ENCODE results near the gene UFSP2. TPM values are rescaled to one million over a fixed set of nuclear protein-coding genes. Genes with fewer than 3 reads are reported as not detected.

The UFSP2 gene
- total RNA-seq, 1 experiment from 2014 or later = 29.6 TPM

DNA sequence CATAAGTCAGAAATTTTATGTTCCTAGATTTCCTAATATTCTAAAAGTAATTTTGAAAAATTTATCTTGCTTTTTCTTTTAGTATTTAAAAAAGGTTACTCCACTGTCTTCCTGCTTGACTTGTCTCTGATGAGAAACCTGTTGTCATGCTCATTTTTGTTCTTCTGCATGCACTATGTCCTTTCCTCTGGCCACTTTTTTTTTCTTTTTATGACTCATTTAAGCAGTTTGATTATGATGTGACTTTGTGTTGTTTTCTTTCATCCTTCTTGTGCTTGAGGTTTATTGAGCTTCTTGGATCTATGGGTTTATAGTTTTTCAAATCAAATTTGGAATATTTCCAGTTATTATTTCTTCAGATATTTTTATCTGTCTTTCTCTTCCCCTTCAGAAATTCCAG is 12.0 kb upstream of the UFSP2 start:
- in situ Hi-C loops (cut with HindIII; ENCODE audit: low pct_unique_long_range_greater_than_20kb, low sequenced_read_pairs) = no loop called here
- DNase-seq (ENCODE audit: low read depth) = no peak

DNA sequence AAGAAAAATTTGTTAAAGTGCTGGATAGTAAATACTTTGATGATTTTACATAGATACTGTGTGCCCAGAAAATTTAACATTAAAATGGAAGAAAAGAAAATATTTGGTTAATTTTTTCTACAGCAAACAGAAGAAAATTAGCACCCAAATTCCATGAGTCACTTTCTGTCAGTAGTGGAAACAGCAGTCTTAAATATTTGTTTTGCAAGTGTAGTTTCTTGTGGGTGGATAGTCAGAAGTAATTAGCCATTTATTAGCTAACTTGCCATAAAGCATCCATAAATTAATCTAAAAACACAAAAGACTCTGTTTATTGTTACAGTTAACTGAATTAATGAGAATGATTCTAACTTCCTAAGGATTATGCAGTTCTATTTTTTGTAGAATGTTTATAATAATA is 9.7 kb upstream of the UFSP2 start:
- DNase-seq (ENCODE audit: low read depth) = no peak
- in situ Hi-C loops (cut with HindIII; ENCODE audit: low pct_unique_long_range_greater_than_20kb, low sequenced_read_pairs) = no loop called here

DNA sequence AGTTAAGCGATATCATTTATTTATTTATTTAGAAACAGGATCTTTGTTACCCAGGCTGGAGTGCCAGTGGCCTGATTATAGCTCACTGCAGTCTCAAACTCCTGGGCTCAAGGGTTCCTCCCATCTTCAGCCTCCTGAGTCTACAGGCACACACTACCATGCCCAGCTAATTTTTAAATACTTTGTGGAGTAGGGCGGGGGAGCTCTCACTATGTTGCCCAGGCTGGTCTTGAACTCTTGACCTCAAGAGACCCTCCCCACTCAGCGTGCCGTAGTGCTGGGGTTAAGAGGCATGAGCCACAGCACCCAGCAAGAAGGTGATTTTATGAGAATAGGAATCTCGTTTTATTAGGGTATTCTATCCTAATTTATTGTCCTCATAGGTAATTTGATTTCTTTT is 3.9 kb upstream of the UFSP2 start:
- in situ Hi-C loops (cut with HindIII; ENCODE audit: low pct_unique_long_range_greater_than_20kb, low sequenced_read_pairs) = no loop called here
- no peak for DNase-seq (ENCODE audit: low read depth)

- peak; percentile 2 for DNase-seq (ENCODE audit: low read depth)
- in situ Hi-C loops (cut with HindIII; ENCODE audit: low pct_unique_long_range_greater_than_20kb, low sequenced_read_pairs) = no loop called here
Measured at GRCh38 chr4:185426960-185427688, 1.4 kb upstream of the UFSP2 start.

DNA sequence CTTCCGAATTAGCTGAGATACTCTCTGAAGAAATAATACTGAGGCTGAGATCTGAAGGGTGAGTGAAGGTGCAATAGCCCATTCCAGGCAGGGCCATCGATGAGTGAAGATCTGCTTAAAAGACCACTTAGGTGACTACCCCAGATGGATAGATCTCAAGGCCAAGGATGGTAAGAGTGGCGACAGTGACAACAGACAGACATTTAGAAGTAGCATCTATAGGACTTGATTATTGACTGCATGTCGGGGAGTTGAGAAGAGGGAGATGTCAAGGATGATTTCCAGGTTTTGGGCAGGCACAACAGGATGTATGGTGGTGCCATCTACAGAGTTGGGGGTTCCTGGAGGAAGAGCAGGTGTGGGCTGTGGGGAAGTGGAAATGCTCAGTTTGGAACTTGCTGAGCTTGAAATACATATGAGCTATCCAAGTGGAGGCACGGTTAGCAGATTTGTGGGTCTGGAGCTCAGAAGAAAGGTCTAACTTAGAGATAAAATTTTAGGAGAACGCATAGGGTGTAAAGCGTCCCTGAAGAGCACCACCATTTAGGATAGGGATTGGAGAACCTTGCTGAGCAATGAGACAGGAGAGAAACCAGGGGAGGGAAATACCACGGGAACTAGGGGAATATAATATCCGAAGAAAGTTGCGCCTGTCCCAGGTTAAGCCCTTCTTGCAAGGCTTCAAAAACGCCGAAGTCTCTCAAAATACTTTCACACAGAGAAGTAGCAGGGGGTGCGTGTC is 688 bp downstream of the UFSP2 start:
- DNase-seq (ENCODE audit: low read depth) = no peak
- in situ Hi-C loops (cut with HindIII; ENCODE audit: low pct_unique_long_range_greater_than_20kb, low sequenced_read_pairs) = no loop called here

DNA sequence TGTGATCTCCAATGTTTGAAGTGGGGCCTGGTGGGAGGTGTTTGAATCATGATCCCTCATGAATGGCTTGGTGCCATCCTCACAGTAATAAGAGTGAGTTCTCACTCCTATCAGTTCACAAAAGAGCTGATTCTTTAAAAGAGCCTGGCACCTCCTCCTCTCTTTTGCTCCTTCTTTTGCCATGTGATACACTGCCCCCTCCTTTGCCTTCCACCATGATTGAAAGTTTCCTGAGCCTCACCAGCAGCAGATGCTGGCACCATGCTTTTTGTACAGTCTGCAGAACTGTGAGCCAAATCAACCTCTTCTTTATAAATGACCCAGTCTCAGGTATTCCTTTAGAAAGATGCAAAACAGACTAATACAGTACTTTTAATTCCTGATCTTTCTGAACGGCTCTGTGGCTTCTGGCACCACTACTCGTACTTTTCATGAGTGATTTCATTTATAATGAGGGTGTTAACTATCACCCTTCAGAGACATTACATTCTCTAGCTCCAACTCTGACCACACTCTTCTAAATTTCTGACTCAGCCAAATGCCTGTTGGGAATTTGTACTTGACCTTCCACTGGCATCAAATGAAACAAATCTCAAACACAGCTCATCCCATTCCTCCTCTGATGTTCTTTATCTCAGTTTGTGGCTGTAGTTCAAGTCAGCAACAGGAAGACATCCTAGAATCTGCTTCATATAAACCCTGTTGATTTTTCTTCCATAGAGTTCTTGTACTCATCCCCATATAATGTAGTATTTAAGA is 4.2 kb downstream of the UFSP2 start:
- no peak for DNase-seq (ENCODE audit: low read depth)
- in situ Hi-C loops (cut with HindIII; ENCODE audit: low pct_unique_long_range_greater_than_20kb, low sequenced_read_pairs) = no loop called here

DNA sequence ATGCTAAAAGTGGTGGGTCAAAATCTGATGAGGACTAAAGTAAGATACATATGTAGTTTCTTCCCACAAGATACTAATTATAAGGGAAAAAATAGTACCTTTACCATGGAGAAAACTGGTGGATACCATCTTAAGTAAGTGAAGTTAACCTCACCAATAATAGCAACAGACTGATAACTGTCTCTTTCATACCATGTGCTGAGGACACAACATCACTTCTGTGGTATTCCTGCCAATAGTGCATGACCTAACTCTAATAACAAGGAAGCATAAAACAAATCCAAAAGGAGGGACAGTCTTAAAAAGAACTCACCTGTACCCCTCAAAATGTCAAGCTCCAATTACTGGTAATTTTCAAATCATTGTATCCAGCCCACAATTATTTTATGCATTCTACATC is 8.8 kb downstream of the UFSP2 start:
- in situ Hi-C loops (cut with HindIII; ENCODE audit: low pct_unique_long_range_greater_than_20kb, low sequenced_read_pairs) = no loop called here
- DNase-seq (ENCODE audit: low read depth) = no peak

GRCh38 chr4:185412412-185412811 is 13.4 kb downstream of the UFSP2 start:
- no peak for DNase-seq (ENCODE audit: low read depth)
- in situ Hi-C loops (cut with HindIII; ENCODE audit: low pct_unique_long_range_greater_than_20kb, low sequenced_read_pairs) = no loop called here

DNA sequence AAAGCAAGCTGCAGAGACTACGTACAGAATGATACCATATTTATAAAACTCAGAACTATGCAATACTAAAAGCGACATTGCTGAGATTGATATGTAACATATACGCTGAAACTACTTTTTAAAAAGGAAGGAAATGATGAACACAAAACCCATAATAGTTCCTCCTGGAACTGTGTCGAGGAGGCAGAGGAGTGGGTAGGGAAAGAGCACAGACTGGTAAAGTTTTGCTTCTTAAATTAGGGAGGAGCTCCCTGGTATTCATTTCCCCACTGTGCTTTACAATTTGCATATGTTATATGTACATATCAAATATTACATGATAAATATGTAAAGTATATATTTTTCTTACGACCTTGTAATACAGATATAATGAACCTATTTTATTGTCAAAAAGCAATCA is 13.9 kb downstream of the UFSP2 start:
- DNase-seq (ENCODE audit: low read depth) = no peak
- in situ Hi-C loops (cut with HindIII; ENCODE audit: low pct_unique_long_range_greater_than_20kb, low sequenced_read_pairs) = no loop called here

DNA sequence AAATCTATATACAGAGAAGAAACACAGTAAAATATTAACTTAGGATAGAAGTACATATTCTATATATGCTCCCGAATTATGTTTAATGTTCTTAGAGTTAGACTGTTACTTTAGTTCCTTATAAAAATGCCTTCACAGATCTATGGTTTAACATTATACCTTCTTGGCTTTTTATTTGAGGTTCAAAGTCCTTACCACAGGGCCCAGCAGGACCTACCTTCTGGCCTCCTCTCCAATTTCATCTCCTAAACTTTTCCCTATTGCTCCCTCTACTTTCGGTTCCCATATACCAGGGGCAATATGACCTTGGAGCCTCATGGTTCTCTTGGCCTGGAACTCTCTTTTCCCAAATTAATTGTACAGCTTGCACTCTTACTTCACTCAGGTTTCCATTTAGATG is 17.3 kb downstream of the UFSP2 start:
- in situ Hi-C loops (cut with HindIII; ENCODE audit: low pct_unique_long_range_greater_than_20kb, low sequenced_read_pairs) = no loop called here
- DNase-seq (ENCODE audit: low read depth) = no peak

- DNase-seq (ENCODE audit: low read depth) = no peak
- in situ Hi-C loops (cut with HindIII; ENCODE audit: low pct_unique_long_range_greater_than_20kb, low sequenced_read_pairs) = no loop called here
Measured at GRCh38 chr4:185405296-185405999, 20.3 kb downstream of the UFSP2 start.

GRCh38 chr4:185404031-185404430 is 21.7 kb downstream of the UFSP2 start:
- in situ Hi-C loops (cut with HindIII; ENCODE audit: low pct_unique_long_range_greater_than_20kb, low sequenced_read_pairs) = no loop called here
- DNase-seq (ENCODE audit: low read depth) = no peak

GRCh38 chr4:185399466-185399865 is 26.3 kb downstream of the UFSP2 start:
- in situ Hi-C loops (cut with HindIII; ENCODE audit: low pct_unique_long_range_greater_than_20kb, low sequenced_read_pairs) = no loop called here
- no peak for DNase-seq (ENCODE audit: low read depth)

DNA sequence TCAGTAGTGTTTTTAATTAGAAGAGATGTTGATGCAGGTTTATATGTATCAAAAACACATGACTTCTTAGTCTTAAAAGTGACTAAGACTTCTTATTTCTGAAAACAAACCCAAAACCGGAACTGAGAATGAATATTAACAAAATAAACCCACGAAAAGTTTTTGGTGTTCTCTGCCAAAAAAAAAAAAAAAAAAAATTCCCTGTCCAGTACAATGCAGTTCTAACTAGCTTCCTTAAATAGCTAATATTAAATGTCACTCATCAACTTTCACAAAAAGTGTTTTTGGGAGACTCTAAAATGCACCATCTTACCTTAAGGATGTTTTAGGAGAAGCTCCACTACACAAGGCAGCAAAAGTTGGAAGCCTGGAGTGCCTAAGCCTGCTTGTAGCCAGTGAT is 27.1 kb downstream of the UFSP2 start:
- no peak for DNase-seq (ENCODE audit: low read depth)
- in situ Hi-C loops (cut with HindIII; ENCODE audit: low pct_unique_long_range_greater_than_20kb, low sequenced_read_pairs) = no loop called here

- DNase-seq (ENCODE audit: low read depth) = no peak
- in situ Hi-C loops (cut with HindIII; ENCODE audit: low pct_unique_long_range_greater_than_20kb, low sequenced_read_pairs) = no loop called here
Measured at GRCh38 chr4:185396724-185397385, 28.9 kb downstream of the UFSP2 start, which contains the start of gene ANKRD37. Gene ANKRD37, plus strand, starts transcription at chr4:185396841. Its CDS starts 83 bp downstream, at chr4:185396924.

- in situ Hi-C loops (cut with HindIII; ENCODE audit: low pct_unique_long_range_greater_than_20kb, low sequenced_read_pairs) = no loop called here
- DNase-seq (ENCODE audit: low read depth) = peak; percentile 99
Measured at GRCh38 chr4:185395956-185396723, 29.6 kb downstream of the UFSP2 start.

- no peak for DNase-seq (ENCODE audit: low read depth)
- in situ Hi-C loops (cut with HindIII; ENCODE audit: low pct_unique_long_range_greater_than_20kb, low sequenced_read_pairs) = no loop called here
Measured at GRCh38 chr4:185395238-185395955, 30.4 kb downstream of the UFSP2 start, which contains the start of gene LRP2BP. Gene LRP2BP, minus strand, starts transcription at chr4:185395924. Its CDS starts 17,738 bp downstream, at chr4:185378186.
